Activated CD4-positive, alpha-beta T cell treated with anti-CD3 and anti-CD28 coated beads, Interleukin-2, amount 50 U/mL, for 48 hours (primary cell): Measurements from ENCODE around the gene CEP63.
"Not testable (repeated sequence)": the region's sequence is repeated elsewhere in the genome, so short reads cannot be mapped to it uniquely, and the experiment has no call there.

ENCODE experiments used
- DNase-seq, 2 experiments: peaks; one replicate each; pipeline ENCODE4 v3.0.0-alpha.2; 2020

CEP63 gene

GRCh38 chr3:134522541-134522940 lies 36.7 kb downstream of the CEP63 start:
- DNase-seq = no peak

GRCh38 chr3:134525293-134525692 lies 39.4 kb downstream of the CEP63 start:
- no peak for DNase-seq

GRCh38 chr3:134526319-134526718 lies 40.5 kb downstream of the CEP63 start:
- DNase-seq = no peak

- DNase-seq = peak; percentile 2 to 18
These were observed 41.2 kb downstream of the CEP63 start for GRCh38 chr3:134527037-134527436.

- DNase-seq = no peak
These were observed 41.8 kb downstream of the CEP63 start for GRCh38 chr3:134527538-134528186.

- no peak for DNase-seq
These were observed 47.6 kb downstream of the CEP63 start for GRCh38 chr3:134533493-134533892.

- DNase-seq = no peak
These were observed 49.5 kb downstream of the CEP63 start for GRCh38 chr3:134535186-134535970.

GRCh38 chr3:134536781-134537180 lies 50.9 kb downstream of the CEP63 start:
- DNase-seq = no peak

- DNase-seq = no peak
These were observed 56.6 kb downstream of the CEP63 start for GRCh38 chr3:134542287-134542958.

GRCh38 chr3:134543113-134543512 lies 57.3 kb downstream of the CEP63 start:
- DNase-seq = no peak

GRCh38 chr3:134544316-134544715 lies 58.5 kb downstream of the CEP63 start:
- no peak for DNase-seq

- not testable (repeated sequence) for DNase-seq
These were observed 58.9 kb downstream of the CEP63 start for GRCh38 chr3:134544783-134545182.

GRCh38 chr3:134545818-134546217 lies 60.0 kb downstream of the CEP63 start:
- no peak for DNase-seq

GRCh38 chr3:134552784-134553183 lies 66.9 kb downstream of the CEP63 start:
- DNase-seq = no peak

- DNase-seq = no peak
These were observed 73.7 kb downstream of the CEP63 start for GRCh38 chr3:134559591-134559990.

- DNase-seq = no peak
These were observed 76.2 kb downstream of the CEP63 start for GRCh38 chr3:134562055-134562454.

- DNase-seq = no peak
These were observed 77.7 kb downstream of the CEP63 start for GRCh38 chr3:134563601-134564000.

- no peak for DNase-seq
These were observed 79.1 kb downstream of the CEP63 start for GRCh38 chr3:134564991-134565390.

GRCh38 chr3:134567605-134568004 lies 81.7 kb downstream of the CEP63 start:
- DNase-seq = no peak

- no peak for DNase-seq
These were observed 82.9 kb downstream of the CEP63 start for GRCh38 chr3:134568790-134569189.

GRCh38 chr3:134569899-134570298 lies 84.0 kb downstream of the CEP63 start:
- DNase-seq = not testable (repeated sequence)

- DNase-seq = no peak
These were observed 90.6 kb downstream of the CEP63 start for GRCh38 chr3:134576426-134576825.

- DNase-seq = no peak
These were observed 91.0 kb downstream of the CEP63 start for GRCh38 chr3:134576831-134577230.

GRCh38 chr3:134579141-134579665 lies 93.3 kb downstream of the CEP63 start:
- DNase-seq = no peak
